H1 (cell line): ENCODE measurements around the gene RPS29. TPM values are rescaled to one million over a fixed set of nuclear protein-coding genes. Genes with fewer than 3 reads are reported as not detected.

Source experiments
- CTCF ChIA-PET: fragments of 300-600 bp; sonication (Branson Sonifier 250); formaldehyde crosslinking; loops from one replicate; lab custom pipeline; 2021; ENCODE audit not compliant: partially characterized antibody; lab: Charles Lee
- POLR2A ChIA-PET: fragments of 300-600 bp; sonication (Branson Sonifier 250); formaldehyde crosslinking; loops from one replicate; lab custom pipeline; 2021; ENCODE audit warnings: inconsistent platforms; ENCODE audit not compliant: partially characterized antibody; lab: Charles Lee
- DNase-seq, 2 experiments: peaks; one replicate each; pipeline versions ENCODE4 v3.0.0 to v3.0.0-alpha.2; 2010 to 2022; ENCODE audit warnings: low spot score in 2 of 2, low read depth in 1 of 2, mixed read lengths in 1 of 2
- FAIRE-seq: peaks from 2 replicates; lab custom pipeline; 2011; peaks lifted over from hg19 to GRCh38; lab: Jason Lieb, UNC
- H2AFZ ChIP-seq: 2 replicates; pipeline ENCODE4 v1.8.1; 2012; ENCODE audit warnings: low read length, inconsistent platforms
- H2AK5ac ChIP-seq: 2 replicates; pipeline ENCODE4 v1.6.1; 2013; ENCODE audit warnings: low read depth, low read length
- H2BK120ac ChIP-seq: replicated peaks from 2 replicates; pipeline ENCODE3; 2013; ENCODE audit warnings: low read depth, low read length, inconsistent platforms
- H2BK12ac ChIP-seq: 2 replicates; pipeline ENCODE4 v1.6.1; 2013; ENCODE audit warnings: low read depth, low read length
- H2BK15ac ChIP-seq: 2 replicates; pipeline ENCODE4 v1.6.1; 2013; ENCODE audit warnings: low read length
- H2BK20ac ChIP-seq: 2 replicates; pipeline ENCODE4 v1.6.1; 2013; ENCODE audit warnings: low read length
- H2BK5ac ChIP-seq: 2 replicates; pipeline ENCODE4 v1.6.1; 2013; ENCODE audit warnings: low read depth, low read length
- H3K14ac ChIP-seq: 2 replicates; pipeline ENCODE4 v1.6.1; 2013; ENCODE audit warnings: inconsistent platforms; ENCODE audit not compliant: insufficient read length
- H3K18ac ChIP-seq: 2 replicates; pipeline ENCODE4 v1.6.1; 2013; ENCODE audit warnings: low read length; ENCODE audit errors: extremely low read depth
- H3K23ac ChIP-seq: 2 replicates; pipeline ENCODE4 v1.6.1; 2013; ENCODE audit warnings: inconsistent platforms; ENCODE audit not compliant: insufficient read length
- H3K23me2 ChIP-seq: 2 replicates; pipeline ENCODE4 v1.6.1; 2013; ENCODE audit warnings: low read depth, low read length
- H3K27ac ChIP-seq: 2 replicates; pipeline ENCODE4 v1.6.1; 2011; ENCODE audit warnings: low read depth, low read length, inconsistent platforms
- H3K27me3 ChIP-seq, 4 experiments: replicated peaks in 1 of 4; 1 replicate in 1 of 4; 2 replicates in 3 of 4; pipeline versions ENCODE4 v1.6.1 to v1.8.1; 2011 to 2013; ENCODE audit warnings: low read length in 3 of 4, mild to moderate bottlenecking in 3 of 4, inconsistent platforms in 2 of 4, mixed read lengths in 2 of 4, moderate library complexity in 1 of 4; ENCODE audit not compliant: control insufficient read depth in 3 of 4, insufficient read depth in 3 of 4; ENCODE audit errors: extremely low read depth in 1 of 4
- H3K36me3 ChIP-seq, 4 experiments: 2 replicates each; pipeline versions ENCODE4 v1.6.1 to v1.8.1; 2011 to 2013; ENCODE audit warnings: mild to moderate bottlenecking in 4 of 4, low read length in 3 of 4, moderate library complexity in 2 of 4, control low read depth in 1 of 4, inconsistent platforms in 1 of 4; ENCODE audit not compliant: insufficient read depth in 4 of 4, control insufficient read depth in 2 of 4
- H3K4ac ChIP-seq: replicated peaks from 2 replicates; pipeline ENCODE3; 2013; ENCODE audit warnings: low read length, low read depth, mixed read lengths, inconsistent platforms; ENCODE audit not compliant: insufficient read length
- H3K4me1 ChIP-seq, 4 experiments: replicated peaks in 1 of 4; 1 replicate in 1 of 4; 2 replicates in 3 of 4; pipeline versions ENCODE4 v1.6.1 to v1.8.1; 2011 to 2013; ENCODE audit warnings: low read length in 3 of 4, inconsistent platforms in 2 of 4, mixed read lengths in 1 of 4; ENCODE audit not compliant: insufficient read depth in 4 of 4, control insufficient read depth in 3 of 4
- H3K4me2 ChIP-seq, 2 experiments: 2 replicates each; pipeline versions ENCODE4 v1.6.1 to v1.8.1; 2011 to 2013; ENCODE audit warnings: low read depth in 2 of 2, low read length in 2 of 2, control low read depth in 1 of 2, inconsistent platforms in 1 of 2, mild to moderate bottlenecking in 1 of 2; ENCODE audit not compliant: insufficient read depth in 1 of 2
- H3K4me3 ChIP-seq, 4 experiments: fragments of 200-600, 300-600 bp in 1 of 4; sonication (generic), shearing (Covaris generic), sonication (Bioruptor Twin) in 1 of 4; 2 replicates each; pipeline versions ENCODE4 v1.5.1 to v1.8.1; 2011 to 2016; ENCODE audit warnings: low read length in 4 of 4, low read depth in 3 of 4, control low read depth in 2 of 4, inconsistent platforms in 2 of 4, mild to moderate bottlenecking in 2 of 4, mixed read lengths in 1 of 4, moderate library complexity in 1 of 4; ENCODE audit not compliant: insufficient read depth in 2 of 4; ENCODE audit errors: extremely low read depth in 1 of 4
- H3K56ac ChIP-seq: replicated peaks from 2 replicates; pipeline ENCODE3; 2013; ENCODE audit warnings: low read depth, mild to moderate bottlenecking, mixed read lengths, low read length, inconsistent platforms; ENCODE audit not compliant: insufficient read length
- H3K79me1 ChIP-seq: 2 replicates; pipeline ENCODE4 v1.6.1; 2013; ENCODE audit warnings: low read depth, low read length, control low read depth
- H3K79me2 ChIP-seq, 2 experiments: 2 replicates each; pipeline versions ENCODE4 v1.6.1 to v1.8.1; 2012 to 2013; ENCODE audit warnings: low read length in 2 of 2, mild to moderate bottlenecking in 2 of 2, inconsistent platforms in 1 of 2; ENCODE audit not compliant: insufficient read depth in 2 of 2, control insufficient read depth in 1 of 2
- H3K9ac ChIP-seq, 4 experiments: replicated peaks in 1 of 4; 1 replicate in 1 of 4; 2 replicates in 3 of 4; pipeline versions ENCODE4 v1.6.1 to v1.8.1; 2011 to 2013; ENCODE audit warnings: low read depth in 3 of 4, low read length in 3 of 4, control low read depth in 2 of 4, mild to moderate bottlenecking in 2 of 4, moderate library complexity in 2 of 4, inconsistent platforms in 1 of 4; ENCODE audit errors: extremely low read depth in 1 of 4
- H3K9me3 ChIP-seq, 2 experiments: 2 replicates each; pipeline versions ENCODE4 v1.6.1 to v1.8.1; 2012 to 2013; ENCODE audit warnings: mild to moderate bottlenecking in 2 of 2, moderate library complexity in 2 of 2, control low read depth in 1 of 2, inconsistent platforms in 1 of 2, low read depth in 1 of 2, low read length in 1 of 2, mixed read lengths in 1 of 2; ENCODE audit not compliant: insufficient read depth in 2 of 2
- H4K20me1 ChIP-seq, 2 experiments: replicated peaks in 1 of 2; 2 replicates each; pipeline versions ENCODE3 to v1.8.1; 2011 to 2013; ENCODE audit warnings: inconsistent platforms in 2 of 2, low read length in 2 of 2, mild to moderate bottlenecking in 1 of 2; ENCODE audit not compliant: insufficient read depth in 2 of 2, control insufficient read depth in 1 of 2
- H4K5ac ChIP-seq: 2 replicates; pipeline ENCODE4 v1.6.1; 2013; ENCODE audit warnings: low read length, low read depth, mixed read lengths, inconsistent platforms; ENCODE audit not compliant: insufficient read length
- H4K8ac ChIP-seq: 2 replicates; pipeline ENCODE4 v1.8.0; 2013; ENCODE audit warnings: mild to moderate bottlenecking, moderate library complexity, low read length, inconsistent platforms; ENCODE audit not compliant: insufficient read depth; ENCODE audit errors: extremely low read depth
- H4K91ac ChIP-seq: replicated peaks from 2 replicates; pipeline ENCODE3; 2013; ENCODE audit warnings: low read length, mixed read lengths, inconsistent platforms; ENCODE audit not compliant: insufficient read length
- BACH1 ChIP-seq: IDR thresholded peaks from 2 replicates; pipeline ENCODE4 v1.6.1; 2012; ENCODE audit warnings: low read length, improper control_type of control experiment
- CHD2 ChIP-seq: IDR thresholded peaks from 2 replicates; pipeline ENCODE4 v1.6.1; 2012; ENCODE audit warnings: low read length, improper control_type of control experiment
- CREB1 ChIP-seq: IDR thresholded peaks from 2 replicates; pipeline ENCODE4 v1.6.1; 2012; ENCODE audit warnings: inconsistent platforms
- E2F6 ChIP-seq: IDR thresholded peaks from 2 replicates; pipeline ENCODE4 v1.6.1; 2012; ENCODE audit warnings: inconsistent platforms
- JUN ChIP-seq: IDR thresholded peaks from 2 replicates; pipeline ENCODE4 v1.6.1; 2011; ENCODE audit warnings: low read depth, mild to moderate bottlenecking, improper control_type of control experiment, low read length
- POLR2A ChIP-seq, 2 experiments: IDR thresholded peaks; 1 replicate in 1 of 2; 2 replicates in 1 of 2; pipeline ENCODE4 v1.6.1; 2011; ENCODE audit warnings: low read depth in 2 of 2, low read length in 2 of 2, mild to moderate bottlenecking in 2 of 2; ENCODE audit errors: control extremely low read depth in 1 of 2
- RBBP5 ChIP-seq: IDR thresholded peaks from 2 replicates; pipeline ENCODE4 v1.7.1; 2012; ENCODE audit warnings: low read depth, mild to moderate bottlenecking, inconsistent platforms, low read length, moderate library complexity, borderline replicate concordance
- RXRA ChIP-seq: IDR thresholded peaks from 2 replicates; pipeline ENCODE4 v1.6.1; 2011; ENCODE audit warnings: low read depth, mild to moderate bottlenecking, low read length, moderate library complexity; ENCODE audit not compliant: insufficient read depth
- SIN3A ChIP-seq, 2 experiments: IDR thresholded peaks in 1 of 2; conservative IDR thresholded peaks in 1 of 2; 2 replicates each; pipeline ENCODE4 v1.6.1; 2011 to 2012; ENCODE audit warnings: low read length in 2 of 2, improper control_type of control experiment in 1 of 2, low read depth in 1 of 2, mild to moderate bottlenecking in 1 of 2
- SIX5 ChIP-seq: IDR thresholded peaks from 2 replicates; pipeline ENCODE4 v1.6.1; 2011; ENCODE audit warnings: mild to moderate bottlenecking, low read depth, low read length
- SP4 ChIP-seq: IDR thresholded peaks from 2 replicates; pipeline ENCODE4 v1.6.1; 2012; ENCODE audit warnings: low read length, inconsistent platforms
- USF2 ChIP-seq: IDR thresholded peaks from 2 replicates; pipeline ENCODE4 v1.6.1; 2011; ENCODE audit warnings: low read length, improper control_type of control experiment
- WGBS, 2 experiments: shearing (Covaris generic) in 1 of 2; methylation state at CpG; one replicate each; pipeline versions ENCODE4 v1.1.6 to v1.1.7; 2013 to 2015; ENCODE audit warnings: low lambda C conversion rate in 2 of 2, mixed read lengths in 2 of 2, inconsistent platforms in 1 of 2, low coverage in 1 of 2, missing lambda C conversion rate in 1 of 2; ENCODE audit not compliant: insufficient replicate concordance in 2 of 2, insufficient coverage in 1 of 2, insufficient read length in 1 of 2; ENCODE audit errors: extremely low coverage in 1 of 2, missing lambda C conversion rate in 1 of 2; 5-methylcytosine and 5-hydroxymethylcytosine counted together
- polyA plus RNA-seq, 7 experiments: library from polyadenylated mRNA; depleted of rRNA in 3 of 7; stranded (reverse) in 5 of 7; unstranded in 2 of 7; fragments of >200 nt in 5 of 7; fragments of 200-250 nt in 2 of 7; gene quantifications; 1 replicate in 5 of 7; 2 replicates in 1 of 7; 4 replicates in 1 of 7; pipeline versions ENCODE4 v1.2.1 to v1.2.3, GENCODE V29; 2011 to 2013; ENCODE audit warnings: missing spikeins in 2 of 7, mixed read lengths in 2 of 7
- total RNA-seq: library from RNA; stranded (reverse); fragmentation: NEBNext Ultra II Directional; extraction: Animal tissue kit (Norgen Biotek cat#: 25700); gene quantifications from 2 replicates; pipeline ENCODE4 v1.2.1, GENCODE V29; 2021

Gene RPS29
- total and polyA plus RNA-seq, 2 of the 8 experiments (the other 6 are each of a cell fraction or from before 2014, with no cell fraction given) = 2,193 to 23,165 TPM

- H3K79me1 ChIP-seq = no peaks in the 10 kb centered on the region
- DNase-seq = no peak
- H4K20me1 ChIP-seq = no peaks in the 10 kb centered on the region
- ChIA-PET CTCF (no interaction called here), POLR2A (no interaction called here)
- 69% methylated on average over 2 of the region's 2 CpGs; no CpG with 5 or more reads in 1 of the 2 experiments for WGBS, 2 experiments
- no peak overlapping the region for H3K14ac ChIP-seq
- no peak for TF ChIP-seq CHD2
- TF ChIP-seq BACH1 = no peak
- TF ChIP-seq RBBP5 = no peak
- TF ChIP-seq SP4 = no peak
- no peak for TF ChIP-seq USF2
- no peak for TF ChIP-seq E2F6
- TF ChIP-seq CREB1 = no peak
- TF ChIP-seq JUN = no peak
- no peak for TF ChIP-seq SIX5
- no peak for TF ChIP-seq RXRA
- no peak for TF ChIP-seq POLR2A (IDR thresholded peaks at IDR 0.05; ENCODE audit: control extremely low read depth in 1 of 2, low read depth in 2 of 2, low read length in 2 of 2)
- TF ChIP-seq SIN3A (conservative IDR thresholded peaks at IDR 0.05 in 1 of 2, IDR thresholded peaks at IDR 0.05 in 1 of 2; ENCODE audit: low read depth in 1 of 2, low read length in 2 of 2) = no peak
- no peak overlapping the region for H3K9ac ChIP-seq
- no peak overlapping the region for H3K4me3 ChIP-seq
- H3K18ac ChIP-seq = no peak overlapping the region
- no peaks in the 10 kb centered on the region; a peak in 1 of 7 replicates for H3K4me1 ChIP-seq
- H2AK5ac ChIP-seq = no peak overlapping the region
- peaks cover 0 to 5% (median 0%) of the 10 kb centered on the region in 4 experiments; a peak in 2 of 8 replicates for H3K36me3 ChIP-seq
- no peak overlapping the region for H3K23ac ChIP-seq
- no peak overlapping the region for H2BK15ac ChIP-seq
- no peak overlapping the region for H2BK120ac ChIP-seq
- no peak overlapping the region for H3K4ac ChIP-seq
- no peak for FAIRE-seq
- no peak overlapping the region for H4K5ac ChIP-seq
- H2AFZ ChIP-seq = no peak overlapping the region
- H3K79me2 ChIP-seq = no peaks in the 10 kb centered on the region
- no peaks in the 10 kb centered on the region for H3K23me2 ChIP-seq
- H3K27ac ChIP-seq = no peak overlapping the region
- H2BK5ac ChIP-seq = no peak overlapping the region
- peaks cover 9 to 10% of the 10 kb centered on the region in 2 experiments; a peak in 3 of 4 replicates for H3K9me3 ChIP-seq
- no peaks in the 10 kb centered on the region for H3K27me3 ChIP-seq
- H2BK12ac ChIP-seq = no peak overlapping the region
- no peak overlapping the region for H2BK20ac ChIP-seq
- H3K56ac ChIP-seq = no peak overlapping the region
- H4K91ac ChIP-seq = no peak overlapping the region
- H4K8ac ChIP-seq = no peak overlapping the region; the same call in 1 of the 2 replicates
- no peak overlapping the region for H3K4me2 ChIP-seq
Observed at GRCh38 chr14:49541049-49541448, 45.1 kb downstream of the RPS29 start.
